IMR-90 (cell line): ENCODE measurements around the gene KRT77. TPM values are rescaled to one million over a fixed set of nuclear protein-coding genes. Genes with fewer than 3 reads are reported as not detected.

Source experiments
- ATAC-seq: fragments of 200-7000 bp; cut with Tn5 transposase; 2 replicates; pipeline ENCODE4 v1.9.1; 2020; ENCODE audit warnings: low read depth, mild to moderate bottlenecking, moderate library complexity
- BruUV-seq: library from RNA; stranded (reverse); fragments of 400-500 nt; replicated peaks from 2 replicates; lab custom pipeline; 2021; lab: Mats Ljungman, UMichigan
- CTCF ChIA-PET: fragments of 300-600 bp; formaldehyde crosslinking; extraction: SDS; loops from one replicate; lab custom pipeline; 2021; ENCODE audit warnings: antibody characterized with exemption; lab: Yijun Ruan, JAX
- POLR2A ChIA-PET: fragments of 300-600 bp; sonication (Branson Sonifier 250); formaldehyde crosslinking; loops from one replicate; lab custom pipeline; 2022; ENCODE audit warnings: antibody characterized with exemption; ENCODE audit not compliant: unreplicated experiment; lab: Charles Lee
- DNase-seq: peaks from one replicate; pipeline ENCODE4 v3.0.0; 2013
- H2AFZ ChIP-seq: replicated peaks from 2 replicates; pipeline ENCODE3; 2013; ENCODE audit warnings: low read length, mild to moderate bottlenecking; ENCODE audit not compliant: poor library complexity
- H2AK5ac ChIP-seq: 2 replicates; pipeline ENCODE4 v1.6.1; 2013; ENCODE audit warnings: low read depth, low read length, inconsistent platforms
- H2AK9ac ChIP-seq: replicated peaks from 2 replicates; pipeline ENCODE3; 2013; ENCODE audit warnings: mild to moderate bottlenecking, low read depth, low read length, moderate library complexity; ENCODE audit not compliant: poor library complexity
- H2BK120ac ChIP-seq: 2 replicates; pipeline ENCODE4 v1.6.1; 2013; ENCODE audit warnings: low read depth, low read length, inconsistent platforms
- H2BK15ac ChIP-seq: 3 replicates; pipeline ENCODE4 v1.6.1; 2013; ENCODE audit warnings: low read depth, low read length, inconsistent platforms
- H2BK20ac ChIP-seq: 2 replicates; pipeline ENCODE4 v1.6.1; 2013; ENCODE audit warnings: low read depth, mild to moderate bottlenecking, inconsistent platforms, low read length, moderate library complexity
- H2BK5ac ChIP-seq: 2 replicates; pipeline ENCODE4 v1.6.1; 2013; ENCODE audit warnings: mild to moderate bottlenecking, low read depth, low read length, inconsistent platforms; ENCODE audit not compliant: poor library complexity, severe bottlenecking
- H3K14ac ChIP-seq: replicated peaks from 2 replicates; pipeline ENCODE4 v1.6.1; 2013; ENCODE audit warnings: low read depth, low read length, inconsistent platforms
- H3K18ac ChIP-seq: 2 replicates; pipeline ENCODE4 v1.6.1; 2013; ENCODE audit warnings: low read depth, low read length, control low read depth
- H3K23ac ChIP-seq: 2 replicates; pipeline ENCODE4 v1.6.1; 2013; ENCODE audit warnings: low read depth, low read length, inconsistent platforms
- H3K27ac ChIP-seq: 2 replicates; pipeline ENCODE4 v1.5.1; 2013; ENCODE audit warnings: mild to moderate bottlenecking, control low read depth, low read length; ENCODE audit not compliant: insufficient read depth
- H3K27me3 ChIP-seq: 2 replicates; pipeline ENCODE4 v1.6.1; 2013; ENCODE audit warnings: low read length; ENCODE audit not compliant: control insufficient read depth, insufficient read depth
- H3K36me3 ChIP-seq: 2 replicates; pipeline ENCODE4 v1.6.1; 2013; ENCODE audit warnings: low read length, mixed read lengths; ENCODE audit not compliant: control insufficient read depth, insufficient read depth
- H3K4ac ChIP-seq: 2 replicates; pipeline ENCODE4 v1.6.1; 2013; ENCODE audit warnings: low read depth, low read length, inconsistent platforms
- H3K4me1 ChIP-seq: 2 replicates; pipeline ENCODE4 v1.6.1; 2013; ENCODE audit warnings: low read length, mixed read lengths; ENCODE audit not compliant: control insufficient read depth, insufficient read depth
- H3K4me2 ChIP-seq: 2 replicates; pipeline ENCODE4 v1.6.1; 2013; ENCODE audit warnings: low read depth, mild to moderate bottlenecking, control low read depth, low read length, moderate library complexity
- H3K4me3 ChIP-seq: 2 replicates; pipeline ENCODE4 v1.5.1; 2013; ENCODE audit warnings: low read depth, mild to moderate bottlenecking, control low read depth, low read length, moderate library complexity; ENCODE audit not compliant: insufficient read depth
- H3K56ac ChIP-seq: 2 replicates; pipeline ENCODE4 v1.6.1; 2013; ENCODE audit warnings: low read length, inconsistent platforms; ENCODE audit not compliant: insufficient read depth; ENCODE audit errors: extremely low read depth
- H3K79me1 ChIP-seq, 2 experiments: 2 replicates each; pipeline ENCODE4 v1.6.1; 2013; ENCODE audit warnings: low read length in 2 of 2, inconsistent platforms in 1 of 2, low read depth in 1 of 2
- H3K9ac ChIP-seq: 2 replicates; pipeline ENCODE4 v1.6.1; 2013; ENCODE audit warnings: low read depth, low read length, control low read depth
- H3K9me1 ChIP-seq: 2 replicates; pipeline ENCODE4 v1.6.1; 2013; ENCODE audit warnings: low read length, inconsistent platforms; ENCODE audit not compliant: insufficient read depth
- H3K9me3 ChIP-seq: 2 replicates; pipeline ENCODE4 v1.6.1; 2013; ENCODE audit warnings: low read length; ENCODE audit not compliant: control insufficient read depth, insufficient read depth
- H4K20me1 ChIP-seq: 2 replicates; pipeline ENCODE4 v1.6.1; 2013; ENCODE audit warnings: low read length, inconsistent platforms; ENCODE audit not compliant: insufficient read depth
- H4K5ac ChIP-seq: 2 replicates; pipeline ENCODE4 v1.6.1; 2013; ENCODE audit warnings: mild to moderate bottlenecking, low read depth, low read length, control low read depth
- H4K8ac ChIP-seq, 2 experiments: 2 replicates each; pipeline ENCODE4 v1.6.1; 2013; ENCODE audit warnings: low read depth in 2 of 2, low read length in 2 of 2, control low read depth in 1 of 2, inconsistent platforms in 1 of 2
- H4K91ac ChIP-seq: 2 replicates; pipeline ENCODE4 v1.6.1; 2013; ENCODE audit warnings: low read depth, low read length, inconsistent platforms; ENCODE audit not compliant: insufficient read depth
- CEBPB ChIP-seq: IDR thresholded peaks from 2 replicates; pipeline ENCODE4 v1.6.1; 2012; ENCODE audit warnings: low read depth, low read length, improper control_type of control experiment
- NFE2L2 ChIP-seq: fragments of 150-350 bp; IDR thresholded peaks from 2 replicates; pipeline ENCODE4 v1.6.1; 2016; ENCODE audit warnings: low read depth, mild to moderate bottlenecking, low read length
- WGBS, 2 experiments: methylation state at CpG; one replicate each; pipeline versions ENCODE4 v1.1.5 to v1.1.7; 2013; ENCODE audit warnings: missing lambda C conversion rate in 2 of 2; ENCODE audit not compliant: insufficient read length in 1 of 2; ENCODE audit errors: extremely low coverage in 2 of 2; 5-methylcytosine and 5-hydroxymethylcytosine counted together
- dilution Hi-C: fragments of 300-500 bp; cut with HindIII; formaldehyde crosslinking; loops from one replicate; pipeline ENCODE4 v1.14.3; 2018; ENCODE audit warnings: low sequenced_read_pairs; ENCODE audit not compliant: unreplicated experiment
- in situ Hi-C: fragments of 300-500 bp; cut with MboI; formaldehyde crosslinking; loops from 3 replicates; pipeline ENCODE4 v1.14.3; 2019; ENCODE audit warnings: low sequenced_read_pairs, inconsistent platforms, mixed read lengths
- intact Hi-C: fragments of 100-400 bp; cut with micrococcal nuclease; formaldehyde crosslinking; loops from 2 replicates; pipeline ENCODE4 v1.10.0; 2022
- polyA plus RNA-seq, 3 experiments: library from polyadenylated mRNA; depleted of rRNA; stranded (reverse); fragments of >200 nt; gene quantifications; 2 replicates each; pipeline ENCODE4 v1.2.3, GENCODE V29; 2012; ENCODE audit warnings: low replicate concordance in 1 of 3
- total RNA-seq: library from RNA; depleted of rRNA; stranded (reverse); fragments of >200 nt; gene quantifications from 2 replicates; pipeline ENCODE4 v1.2.3, GENCODE V29; 2012

KRT77 gene
- total and polyA plus RNA-seq, 2 of the 4 experiments (the other 2 are of a cell fraction), result not detected

DNA sequence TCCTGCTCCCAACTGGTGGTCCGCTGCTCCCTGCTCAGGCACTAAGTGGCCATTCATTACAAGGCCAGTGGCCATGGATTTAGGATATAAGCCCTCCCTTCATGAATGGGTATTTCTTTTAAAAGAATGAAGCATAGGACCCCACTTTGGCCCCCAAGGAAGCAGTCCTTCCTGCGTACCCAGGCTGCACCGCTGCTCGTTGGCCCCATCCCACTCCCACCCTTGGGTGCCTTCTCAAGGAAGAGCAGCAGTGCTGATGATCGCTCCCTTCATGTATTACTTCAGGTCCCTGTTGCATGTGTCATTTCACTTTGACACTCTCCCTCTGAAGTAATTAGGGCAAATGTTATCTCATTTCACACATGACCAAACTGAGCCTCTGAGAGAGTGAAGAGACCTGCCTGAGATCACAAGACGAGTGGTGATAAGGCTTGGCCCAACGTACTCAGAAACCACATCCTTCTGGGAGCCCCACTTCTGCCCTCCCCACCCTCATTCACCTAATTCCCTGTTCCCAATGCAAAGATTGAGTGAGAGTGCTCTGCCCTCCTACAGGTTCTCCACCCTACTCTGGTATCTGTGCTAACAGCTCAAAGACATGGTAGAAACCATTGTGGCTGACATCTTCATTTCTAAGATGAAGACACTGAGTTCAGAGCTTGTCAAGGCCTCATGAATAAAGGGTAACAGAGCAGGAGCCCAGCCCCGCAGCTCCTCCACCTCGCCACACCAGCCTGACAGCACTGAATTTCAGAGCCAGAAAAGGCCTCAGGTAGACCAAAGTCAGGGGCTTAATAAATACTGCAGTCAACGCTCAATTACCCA lies 41.0 kb downstream of the KRT77 start:
- H3K4me1 ChIP-seq, result no peaks in the 10 kb centered on the region
- CTCF ChIA-PET, result no interaction called here
- ATAC-seq (no peak), DNase-seq (no peak)
- no peak overlapping the region for H3K14ac ChIP-seq
- no peaks in the 10 kb centered on the region for H3K36me3 ChIP-seq
- H2BK120ac ChIP-seq, result no peak overlapping the region
- no peak overlapping the region for H2AK5ac ChIP-seq
- no peaks in the 10 kb centered on the region for H3K9me3 ChIP-seq
- H3K9me1 ChIP-seq, result no peaks in the 10 kb centered on the region
- no peak overlapping the region for H4K8ac ChIP-seq
- no peak overlapping the region for H3K4ac ChIP-seq
- no peak overlapping the region for H3K56ac ChIP-seq
- no peak overlapping the region for H2BK20ac ChIP-seq
- no peaks in the 10 kb centered on the region for H3K79me1 ChIP-seq
- no peak overlapping the region for H2AFZ ChIP-seq
- WGBS, 2 experiments, result 67% methylated on average over 1 of the region's 10 CpGs; no CpG with 5 or more reads in 1 of the 2 experiments
- TF ChIP-seq CEBPB, result no peak
- no peak for TF ChIP-seq NFE2L2
- POLR2A ChIA-PET, result no interaction called here
- no peak overlapping the region for H2AK9ac ChIP-seq
- dilution Hi-C loops, result no loop called here
- no peak overlapping the region for H3K9ac ChIP-seq
- no peak overlapping the region for H3K4me2 ChIP-seq
- H3K4me3 ChIP-seq, result no peak overlapping the region
- no peak overlapping the region for H3K23ac ChIP-seq
- no peak overlapping the region for H3K18ac ChIP-seq
- peaks cover 22% of the 10 kb centered on the region for H3K27me3 ChIP-seq
- H4K5ac ChIP-seq, result no peak overlapping the region
- intact Hi-C loops, result no loop called here
- H2BK15ac ChIP-seq, result no peak overlapping the region
- in situ Hi-C loops, result no loop called here
- no peak overlapping the region for H4K91ac ChIP-seq
- H3K27ac ChIP-seq, result no peak overlapping the region
- H4K20me1 ChIP-seq, result no peaks in the 10 kb centered on the region
- no TSS peak for BruUV-seq
- H2BK5ac ChIP-seq, result no peak overlapping the region
